ENCODE results near the gene PIWIL1.

DNA sequence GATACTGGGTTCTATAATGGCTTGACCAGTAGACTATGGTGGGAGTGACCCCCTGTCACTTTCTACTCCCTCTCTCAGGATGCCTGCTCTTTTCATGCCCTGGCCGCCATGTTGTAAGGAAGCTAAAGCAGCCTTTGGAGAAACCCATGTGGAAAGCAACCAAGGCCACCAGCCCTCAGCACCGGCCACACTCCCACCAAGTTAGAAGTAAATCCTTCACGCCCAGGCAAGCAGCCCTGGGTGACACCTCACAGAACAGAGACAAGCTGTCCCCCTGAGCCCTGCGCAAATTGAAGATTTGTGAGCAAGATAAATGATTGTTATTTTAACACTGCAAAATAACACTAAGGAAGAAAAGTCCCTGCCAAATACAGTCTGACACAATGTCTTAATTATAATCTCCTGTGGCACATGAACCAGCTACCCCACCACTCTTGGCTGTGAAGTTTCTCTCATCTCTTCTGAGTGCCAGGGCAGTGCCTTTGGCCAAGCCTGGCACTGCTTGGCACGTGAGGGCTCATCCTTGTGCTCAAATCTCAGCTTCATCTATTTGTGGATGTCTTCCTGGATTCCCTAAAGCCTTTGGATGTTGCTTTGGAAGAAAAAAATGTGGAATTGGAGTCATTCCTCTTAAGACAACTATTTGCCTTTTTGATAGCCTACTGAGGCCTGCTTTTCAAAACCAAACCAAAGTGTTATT, 39.2 kb upstream of the PIWIL1 start:
- TF ChIP-seq, protein P1, sequence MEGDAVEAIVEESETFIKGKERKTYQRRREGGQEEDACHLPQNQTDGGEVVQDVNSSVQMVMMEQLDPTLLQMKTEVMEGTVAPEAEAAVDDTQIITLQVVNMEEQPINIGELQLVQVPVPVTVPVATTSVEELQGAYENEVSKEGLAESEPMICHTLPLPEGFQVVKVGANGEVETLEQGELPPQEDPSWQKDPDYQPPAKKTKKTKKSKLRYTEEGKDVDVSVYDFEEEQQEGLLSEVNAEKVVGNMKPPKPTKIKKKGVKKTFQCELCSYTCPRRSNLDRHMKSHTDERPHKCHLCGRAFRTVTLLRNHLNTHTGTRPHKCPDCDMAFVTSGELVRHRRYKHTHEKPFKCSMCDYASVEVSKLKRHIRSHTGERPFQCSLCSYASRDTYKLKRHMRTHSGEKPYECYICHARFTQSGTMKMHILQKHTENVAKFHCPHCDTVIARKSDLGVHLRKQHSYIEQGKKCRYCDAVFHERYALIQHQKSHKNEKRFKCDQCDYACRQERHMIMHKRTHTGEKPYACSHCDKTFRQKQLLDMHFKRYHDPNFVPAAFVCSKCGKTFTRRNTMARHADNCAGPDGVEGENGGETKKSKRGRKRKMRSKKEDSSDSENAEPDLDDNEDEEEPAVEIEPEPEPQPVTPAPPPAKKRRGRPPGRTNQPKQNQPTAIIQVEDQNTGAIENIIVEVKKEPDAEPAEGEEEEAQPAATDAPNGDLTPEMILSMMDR (IDR thresholded peaks at IDR 0.05 in 8 of 11, conservative IDR thresholded peaks at IDR 0.05 in 3 of 11), result no peak
- no peak for TF ChIP-seq POLR2AphosphoS5 (IDR thresholded peaks at IDR 0.05)

Data from spleen (tissue), 7 donors.